Fibroblast of pulmonary artery (primary cell): ENCODE results near the gene ENPP6.

Experiments used
- DNase-seq: peaks from one replicate; pipeline ENCODE4 v3.0.0-alpha.2; 2010; ENCODE audit warnings: low read depth
- H3K4me3 ChIP-seq: replicated peaks from 2 replicates; pipeline ENCODE4 v1.5.1; 2011; ENCODE audit warnings: low read depth, mild to moderate bottlenecking, control low read depth, low read length, moderate library complexity
- TF ChIP-seq, protein P1 (sequence below): IDR thresholded peaks from 2 replicates; pipeline ENCODE4 v1.5.1; 2011; ENCODE audit warnings: mild to moderate bottlenecking, control low read depth, low read length, inconsistent platforms; ENCODE audit errors: missing control alignments

Gene ENPP6

DNA sequence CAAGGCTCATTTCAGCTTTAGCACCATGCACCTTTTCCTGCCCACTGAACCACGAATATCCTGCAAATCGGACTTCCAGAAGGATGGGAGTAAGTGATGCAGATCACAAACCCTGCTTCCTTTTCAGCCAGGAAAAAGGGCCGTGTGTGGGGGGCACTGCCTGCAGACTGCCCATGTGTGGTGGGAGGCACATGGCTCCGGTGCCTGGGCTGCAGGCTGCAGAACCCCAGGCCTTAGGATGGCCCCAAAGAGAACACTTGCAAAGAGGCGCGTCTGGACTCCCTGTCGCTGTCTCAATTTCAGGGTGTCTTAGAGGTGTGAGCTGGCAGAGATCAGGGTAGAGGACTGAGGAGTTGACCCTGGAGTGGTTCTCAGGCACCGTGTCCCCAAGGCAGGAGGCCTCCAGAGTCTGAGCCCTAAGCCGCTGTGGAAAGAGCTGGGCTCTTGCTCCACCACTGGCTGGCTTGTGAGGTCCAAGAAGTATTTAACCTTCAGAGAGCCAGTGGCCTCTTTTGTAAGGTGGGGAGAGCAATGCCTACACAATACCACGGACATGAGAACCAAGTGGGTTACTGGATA is 97.0 kb downstream of the ENPP6 start:
- TF ChIP-seq, protein P1, sequence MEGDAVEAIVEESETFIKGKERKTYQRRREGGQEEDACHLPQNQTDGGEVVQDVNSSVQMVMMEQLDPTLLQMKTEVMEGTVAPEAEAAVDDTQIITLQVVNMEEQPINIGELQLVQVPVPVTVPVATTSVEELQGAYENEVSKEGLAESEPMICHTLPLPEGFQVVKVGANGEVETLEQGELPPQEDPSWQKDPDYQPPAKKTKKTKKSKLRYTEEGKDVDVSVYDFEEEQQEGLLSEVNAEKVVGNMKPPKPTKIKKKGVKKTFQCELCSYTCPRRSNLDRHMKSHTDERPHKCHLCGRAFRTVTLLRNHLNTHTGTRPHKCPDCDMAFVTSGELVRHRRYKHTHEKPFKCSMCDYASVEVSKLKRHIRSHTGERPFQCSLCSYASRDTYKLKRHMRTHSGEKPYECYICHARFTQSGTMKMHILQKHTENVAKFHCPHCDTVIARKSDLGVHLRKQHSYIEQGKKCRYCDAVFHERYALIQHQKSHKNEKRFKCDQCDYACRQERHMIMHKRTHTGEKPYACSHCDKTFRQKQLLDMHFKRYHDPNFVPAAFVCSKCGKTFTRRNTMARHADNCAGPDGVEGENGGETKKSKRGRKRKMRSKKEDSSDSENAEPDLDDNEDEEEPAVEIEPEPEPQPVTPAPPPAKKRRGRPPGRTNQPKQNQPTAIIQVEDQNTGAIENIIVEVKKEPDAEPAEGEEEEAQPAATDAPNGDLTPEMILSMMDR = no peak
- DNase-seq = no peak
- H3K4me3 ChIP-seq = no peak overlapping the region

DNA sequence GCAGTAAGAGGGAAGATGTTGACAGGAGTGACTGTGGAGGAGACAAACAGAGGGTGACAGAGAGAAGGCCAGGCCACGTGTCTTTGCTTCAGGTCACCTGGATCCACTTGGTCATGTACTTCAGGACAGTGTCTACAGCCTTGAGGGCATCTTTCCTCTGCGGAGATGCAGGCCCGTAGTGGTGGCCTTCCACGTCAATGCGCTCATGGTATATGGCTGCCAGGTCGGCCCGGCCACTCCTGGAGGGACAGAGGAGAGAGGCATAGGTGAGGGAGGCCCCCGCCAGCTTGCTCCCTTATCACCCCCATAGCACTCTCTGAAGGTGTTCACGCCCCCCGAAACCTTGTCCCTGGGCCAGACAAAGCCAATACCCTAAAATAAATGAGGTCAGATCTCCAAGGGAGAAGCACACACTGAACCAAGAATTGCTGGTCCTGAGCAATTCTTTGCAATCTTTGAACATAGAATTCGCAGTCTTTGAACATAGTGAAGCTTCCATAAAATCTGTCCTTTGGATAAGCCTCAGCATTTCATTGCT is 99.9 kb downstream of the ENPP6 start:
- TF ChIP-seq, protein P1 = no peak
- H3K4me3 ChIP-seq = no peak overlapping the region
- DNase-seq = no peak

DNA sequence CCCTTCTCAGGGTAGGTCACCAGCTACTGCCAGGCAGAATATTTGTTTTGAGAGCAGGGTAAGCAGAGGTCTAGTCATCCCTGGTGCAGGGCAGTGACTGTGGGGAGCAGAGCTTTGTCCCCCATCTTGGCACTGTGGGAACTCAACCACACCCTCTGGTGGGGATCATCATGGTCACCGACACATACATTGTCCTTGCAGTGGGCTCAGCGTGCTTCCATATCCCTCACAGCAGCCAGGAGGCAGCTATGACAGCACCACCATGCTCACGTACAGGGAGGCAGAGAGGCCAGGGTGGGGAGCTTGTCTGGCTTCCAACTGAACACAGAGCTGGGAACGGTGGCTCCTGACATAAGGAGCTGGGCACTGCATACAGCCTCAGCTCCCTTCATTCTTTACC is 102.3 kb downstream of the ENPP6 start:
- TF ChIP-seq, protein P1 = no peak
- H3K4me3 ChIP-seq = no peak overlapping the region
- no peak for DNase-seq

DNA sequence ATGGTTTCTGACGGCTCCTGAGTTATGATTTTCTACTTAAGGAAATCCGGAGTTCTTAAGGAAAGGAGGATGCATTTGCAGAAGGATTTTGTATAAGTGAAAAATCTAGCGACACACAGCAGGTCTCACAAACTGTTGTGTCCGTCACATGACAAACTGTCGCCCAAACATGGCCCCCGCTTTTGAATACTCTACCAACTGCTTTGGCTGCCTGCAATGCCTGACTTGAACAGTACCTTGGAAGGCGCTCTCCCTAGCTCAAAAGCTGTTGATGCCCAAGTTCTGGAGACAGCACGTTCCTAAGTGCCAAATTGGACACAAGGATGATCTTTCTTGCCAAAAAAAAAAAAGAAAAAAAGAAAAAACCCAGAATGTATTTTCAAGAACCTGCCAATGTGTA is 103.2 kb downstream of the ENPP6 start:
- DNase-seq = no peak
- TF ChIP-seq, protein P1 = no peak
- H3K4me3 ChIP-seq = no peak overlapping the region

DNA sequence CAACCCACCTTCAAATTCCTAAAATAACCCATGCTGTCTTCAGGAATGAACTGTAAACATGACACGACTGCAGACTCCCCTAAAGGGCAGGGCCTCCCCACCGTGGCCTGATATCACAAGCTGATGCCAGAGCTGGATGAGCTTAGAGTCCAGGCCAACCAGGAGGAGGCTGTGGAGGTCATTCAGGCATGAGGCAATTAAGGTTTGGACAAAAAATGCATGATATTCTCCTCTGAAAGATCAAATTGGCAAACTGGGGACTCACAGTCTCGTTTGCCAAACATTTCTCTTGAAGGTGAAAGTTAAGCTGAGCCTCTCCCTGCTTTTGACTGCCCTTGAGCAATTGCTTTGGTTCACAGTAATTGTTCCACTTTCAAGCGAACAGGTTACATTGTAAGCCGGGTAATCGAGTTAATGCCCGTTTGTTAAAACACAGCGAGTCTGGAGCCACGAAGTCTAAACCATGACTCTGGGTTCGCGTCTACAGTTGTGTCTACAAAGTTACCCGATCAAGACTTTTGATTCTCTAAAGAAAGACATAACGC is 105.6 kb downstream of the ENPP6 start:
- DNase-seq = no peak
- H3K4me3 ChIP-seq = no peak overlapping the region
- TF ChIP-seq, protein P1 = no peak

DNA sequence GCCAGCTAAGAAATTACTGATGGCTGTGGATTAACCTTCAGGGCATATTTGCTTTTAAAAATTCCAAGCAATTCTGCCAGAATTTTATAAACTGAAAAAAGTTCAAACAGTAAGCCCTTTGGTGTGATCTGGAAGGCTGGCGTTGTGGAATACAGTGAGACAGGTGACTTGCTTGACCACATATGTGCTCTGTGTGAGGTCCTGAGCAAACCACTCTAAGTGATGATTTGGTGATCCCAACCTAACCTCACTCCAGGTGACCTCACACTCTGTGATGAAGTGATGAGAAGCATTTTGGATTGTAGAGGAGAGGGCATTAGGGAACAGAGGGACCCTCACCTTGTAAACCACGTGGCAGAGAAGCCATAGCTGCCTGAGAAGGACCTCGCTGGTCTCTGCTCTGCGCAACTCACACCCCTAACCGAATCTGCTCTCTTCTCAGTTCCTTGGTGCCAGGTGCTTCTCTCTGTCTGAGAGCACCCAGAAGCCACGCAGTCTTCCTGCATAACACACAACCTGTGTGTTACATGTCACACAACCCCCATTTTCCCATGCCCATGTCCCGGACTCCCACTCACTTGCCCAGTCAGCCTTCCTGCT is 106.3 kb downstream of the ENPP6 start:
- TF ChIP-seq, protein P1 = no peak
- H3K4me3 ChIP-seq = no peak overlapping the region
- DNase-seq = no peak
